Gastroesophageal sphincter (tissue), 4 donors: ENCODE measurements around the gene TGFB1. TPM values are rescaled to one million over a fixed set of nuclear protein-coding genes. Genes with fewer than 3 reads are reported as not detected.

ENCODE experiments used
- ATAC-seq: fragments of 150-250 bp; one replicate; pipeline ENCODE4 v1.9.1; 2016; ENCODE audit warnings: mild to moderate bottlenecking, moderate library complexity
- H3K27ac ChIP-seq, 4 donors: fragments of 200-600 bp; sonication (generic) in 3 of 4; 1 replicate in 3 of 4; 2 replicates in 1 of 4; pipeline ENCODE4 v1.5.1; 2016 to 2019
- H3K27me3 ChIP-seq: fragments of 200-600 bp; sonication (generic); one replicate; pipeline ENCODE4 v1.5.1; 2019
- H3K36me3 ChIP-seq, 2 donors: fragments of 200-600 bp; sonication (generic); one replicate each; pipeline ENCODE4 v1.5.1; 2019; ENCODE audit warnings: control low read depth in 1 of 2
- H3K4me1 ChIP-seq, 3 donors: fragments of 200-600 bp; sonication (generic); 1 replicate in 2 of 3; 2 replicates in 1 of 3; pipeline ENCODE4 v1.5.1; 2016 to 2019; ENCODE audit warnings: control low read depth in 2 of 3
- H3K4me3 ChIP-seq, 2 donors: fragments of 200-600 bp; sonication (generic); one replicate each; pipeline ENCODE4 v1.5.1; 2019; ENCODE audit warnings: mild to moderate bottlenecking in 1 of 2, moderate library complexity in 1 of 2
- H3K9me3 ChIP-seq, 3 donors: fragments of 200-600 bp; sonication (generic); one replicate each; pipeline ENCODE4 v1.5.1; 2017 to 2019; ENCODE audit warnings: control low read depth in 2 of 3
- CTCF ChIP-seq, 4 experiments: fragments of 200-600 bp in 2 of 4; fragments of 450-650 bp in 2 of 4; sonication (generic) in 1 of 4; IDR thresholded peaks; one replicate each; pipeline ENCODE4 v1.5.1; 2017 to 2019; ENCODE audit warnings: antibody characterized with exemption in 4 of 4, mild to moderate bottlenecking in 2 of 4, moderate library complexity in 2 of 4
- EP300 ChIP-seq: sonication (generic); formaldehyde crosslinking; IDR thresholded peaks from one replicate; pipeline ENCODE4 v1.6.1; 2017; ENCODE audit warnings: antibody characterized with exemption, mild to moderate bottlenecking
- POLR2A ChIP-seq, 2 donors: fragments of 450-650 bp; IDR thresholded peaks; one replicate each; pipeline ENCODE4 v1.6.1; 2017; ENCODE audit warnings: antibody characterized with exemption in 2 of 2, mild to moderate bottlenecking in 2 of 2, moderate library complexity in 1 of 2
- POLR2AphosphoS5 ChIP-seq: sonication (generic); formaldehyde crosslinking; IDR thresholded peaks from one replicate; pipeline ENCODE4 v1.6.1; 2017; ENCODE audit warnings: antibody characterized with exemption
- WGBS, 2 donors: methylation state at CpG; one replicate each; pipeline ENCODE4 v1.1.5; 2018; ENCODE audit warnings: low coverage in 1 of 2; 5-methylcytosine and 5-hydroxymethylcytosine counted together
- total RNA-seq, 4 donors: library from RNA; depleted of rRNA; stranded (reverse); fragments of >200 nt; gene quantifications; one replicate each; pipeline ENCODE4 v1.1.0, GENCODE V29; 2016

TGFB1 gene
- total RNA-seq, 4 donors from 2014 or later: 12.9 to 39.3 (median 22.1) TPM

DNA sequence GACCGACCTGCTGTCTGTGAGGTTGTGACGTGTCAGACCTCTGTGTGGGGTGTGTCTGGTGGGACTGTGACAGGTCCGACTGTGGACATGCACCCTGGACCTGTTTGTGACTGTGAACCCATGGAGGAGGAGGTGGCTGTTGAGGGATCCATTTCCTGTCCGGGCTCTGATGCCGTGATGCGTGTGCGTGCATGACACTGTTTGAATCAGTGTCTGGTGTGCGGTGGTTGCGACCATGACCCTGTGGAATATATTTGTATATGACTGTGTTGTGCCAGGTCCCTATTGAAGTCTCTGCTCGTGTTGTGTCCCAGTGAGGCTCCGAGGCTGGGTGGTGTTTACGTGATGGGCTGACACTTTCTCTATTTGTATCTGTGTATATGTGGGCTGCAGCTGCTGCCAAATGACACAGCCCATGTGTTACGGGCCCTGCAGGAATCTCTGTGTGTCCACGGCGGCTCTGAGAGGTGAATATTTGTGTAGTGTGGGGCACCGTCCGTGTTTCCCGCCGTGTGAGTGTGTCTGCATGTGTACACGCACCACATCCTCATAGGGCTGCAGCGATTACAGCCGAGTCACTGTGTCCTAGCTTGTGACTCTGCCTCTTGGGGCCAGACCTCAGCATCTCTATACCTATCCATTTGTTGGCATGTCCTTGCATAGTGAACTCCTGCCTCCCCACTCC is 25.4 kb downstream of the TGFB1 start:
- Histone ChIP-seq H3K27me3 (no peaks in the 10 kb centered on the region), H3K27ac (peak overlapping the region in 3 of 4 donors; percentile 77 to 90 (median 84)), H3K9me3 (no peaks in the 10 kb centered on the region), H3K4me1 (peaks cover 2 to 63% (median 50%) of the 10 kb centered on the region in 3 donors), H3K36me3 (peaks cover 0 to 49% of the 10 kb centered on the region in 2 donors), H3K4me3 (peak overlapping the region in 1 of 2 donors; percentile 34)
- TF ChIP-seq POLR2A (IDR thresholded peaks at IDR 0.05) (no peak), EP300 (no peak), POLR2AphosphoS5 (no peak), CTCF (IDR thresholded peaks at IDR 0.05) (no peak)
- WGBS, 2 donors: 76% methylated on average over 3 to 6 of the region's 22 CpGs
- ATAC-seq: no peak

DNA sequence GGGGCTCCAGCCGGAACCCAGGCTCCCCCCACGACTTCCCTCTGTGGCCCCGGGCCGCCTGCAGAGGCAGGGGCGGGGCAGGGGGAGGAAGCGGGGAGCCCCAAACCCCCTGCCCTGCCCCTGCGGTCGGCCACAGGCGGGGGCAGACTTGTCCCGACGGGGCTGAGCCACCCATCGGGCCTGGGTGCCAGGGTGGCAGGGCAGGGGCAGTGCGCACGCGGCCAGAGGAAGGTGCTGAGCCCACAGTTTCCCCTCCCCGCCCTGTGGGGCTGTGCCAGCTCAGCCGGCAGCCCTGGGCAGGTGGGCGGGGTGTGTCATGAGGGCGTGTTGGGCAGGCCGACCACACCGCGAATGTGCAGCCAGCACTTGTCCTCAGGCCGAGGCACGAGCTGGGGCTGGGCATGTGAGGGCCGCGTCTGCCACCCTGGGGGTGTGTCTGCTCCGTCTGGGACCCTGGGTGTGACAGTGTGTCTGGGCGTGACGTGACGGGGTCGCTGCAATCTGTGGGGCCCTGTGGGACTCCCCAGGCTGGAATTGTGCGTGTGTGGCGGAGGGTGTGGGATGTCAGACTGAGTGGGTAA is 26.1 kb downstream of the TGFB1 start:
- H3K9me3 ChIP-seq: no peaks in the 10 kb centered on the region
- no CpG with 5 or more reads among the region's 33 CpGs for WGBS, 2 donors
- no peak for TF ChIP-seq EP300
- no peak for TF ChIP-seq CTCF (IDR thresholded peaks at IDR 0.05)
- no peak for TF ChIP-seq POLR2A (IDR thresholded peaks at IDR 0.05)
- no peak for TF ChIP-seq POLR2AphosphoS5
- peak; percentile 42 for ATAC-seq
- peak overlapping the region in 3 of 4 donors; percentile 77 to 90 (median 84) for H3K27ac ChIP-seq
- peaks cover 0 to 49% of the 10 kb centered on the region in 2 donors for H3K36me3 ChIP-seq
- no peaks in the 10 kb centered on the region for H3K27me3 ChIP-seq
- H3K4me3 ChIP-seq: peak overlapping the region in 1 of 2 donors; percentile 34
- peaks cover 2 to 70% (median 56%) of the 10 kb centered on the region in 3 donors for H3K4me1 ChIP-seq

- Histone ChIP-seq H3K9me3 (no peaks in the 10 kb centered on the region), H3K4me1 (peaks cover 2 to 75% (median 60%) of the 10 kb centered on the region in 3 donors), H3K27ac (peak overlapping the region in 3 of 4 donors; percentile 77 to 90 (median 84)), H3K27me3 (no peaks in the 10 kb centered on the region), H3K4me3 (peak overlapping the region in 1 of 2 donors; percentile 34), H3K36me3 (peaks cover 0 to 50% of the 10 kb centered on the region in 2 donors)
- no peak for ATAC-seq
- 53 to 63% methylated on average over 2 to 8 of the region's 13 CpGs for WGBS, 2 donors
- no peak for TF ChIP-seq POLR2AphosphoS5
- TF ChIP-seq EP300: no peak
- TF ChIP-seq CTCF (IDR thresholded peaks at IDR 0.05): no peak
- no peak for TF ChIP-seq POLR2A (IDR thresholded peaks at IDR 0.05)
These were observed 26.6 kb downstream of the TGFB1 start for GRCh38 chr19:41327076-41327575.

- no peaks in the 10 kb centered on the region for H3K27me3 ChIP-seq
- H3K9me3 ChIP-seq: no peaks in the 10 kb centered on the region
- ATAC-seq: no peak
- peaks cover 0 to 43% of the 10 kb centered on the region in 2 donors for H3K36me3 ChIP-seq
- peak overlapping the region in 1 of 2 donors; percentile 41 for H3K4me3 ChIP-seq
- peak overlapping the region; percentile 47 to 90 (median 85) for H3K27ac ChIP-seq
- WGBS, 2 donors: 58 to 66% methylated on average over 3 to 5 of the region's 30 CpGs
- TF ChIP-seq POLR2A (IDR thresholded peaks at IDR 0.05) (no peak), POLR2AphosphoS5 (no peak), EP300 (no peak), CTCF (IDR thresholded peaks at IDR 0.05) (no peak)
- H3K4me1 ChIP-seq: peaks cover 2 to 85% (median 66%) of the 10 kb centered on the region in 3 donors
These were observed 27.6 kb downstream of the TGFB1 start for GRCh38 chr19:41325947-41326706.
